Upper lobe of left lung (tissue), 4 donors: Measurements from ENCODE around the gene TAF1D.
"Not testable (repeated sequence)": the region's sequence is repeated elsewhere in the genome, so short reads cannot be mapped to it uniquely, and the experiment has no call there.

Experiments used
- EP300 ChIP-seq, 4 donors: sonication (generic); formaldehyde crosslinking; IDR thresholded peaks; one replicate each; pipeline ENCODE4 v1.5.1; 2017; ENCODE audit warnings: antibody characterized with exemption in 4 of 4, control low read depth in 2 of 4
- TF ChIP-seq, protein P1 (sequence below), 6 experiments: fragments of 450-650 bp in 4 of 6; fragments of 200-600 bp in 2 of 6; sonication (generic) in 2 of 6; IDR thresholded peaks; one replicate each; pipeline ENCODE4 v1.5.1; 2016 to 2019; ENCODE audit warnings: antibody characterized with exemption in 6 of 6

DNA sequence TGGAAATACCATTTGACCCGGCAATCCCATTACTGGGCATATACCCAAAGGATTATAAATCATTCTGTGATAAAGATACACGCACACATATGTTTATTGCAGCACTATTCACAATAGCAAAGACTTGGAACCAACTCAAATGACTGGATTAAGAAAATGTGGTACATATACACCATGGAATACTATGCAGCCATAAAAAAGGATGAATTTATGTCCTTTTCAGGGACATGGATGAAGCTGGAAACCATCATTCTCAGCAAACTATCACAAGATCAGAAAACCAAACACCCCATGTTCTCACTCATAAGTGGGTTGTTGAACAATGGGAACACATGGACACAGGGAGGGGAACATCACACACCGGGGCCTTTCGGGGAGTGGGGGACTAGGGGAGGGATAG is 17.8 kb upstream of the TAF1D start:
- TF ChIP-seq, protein P1, sequence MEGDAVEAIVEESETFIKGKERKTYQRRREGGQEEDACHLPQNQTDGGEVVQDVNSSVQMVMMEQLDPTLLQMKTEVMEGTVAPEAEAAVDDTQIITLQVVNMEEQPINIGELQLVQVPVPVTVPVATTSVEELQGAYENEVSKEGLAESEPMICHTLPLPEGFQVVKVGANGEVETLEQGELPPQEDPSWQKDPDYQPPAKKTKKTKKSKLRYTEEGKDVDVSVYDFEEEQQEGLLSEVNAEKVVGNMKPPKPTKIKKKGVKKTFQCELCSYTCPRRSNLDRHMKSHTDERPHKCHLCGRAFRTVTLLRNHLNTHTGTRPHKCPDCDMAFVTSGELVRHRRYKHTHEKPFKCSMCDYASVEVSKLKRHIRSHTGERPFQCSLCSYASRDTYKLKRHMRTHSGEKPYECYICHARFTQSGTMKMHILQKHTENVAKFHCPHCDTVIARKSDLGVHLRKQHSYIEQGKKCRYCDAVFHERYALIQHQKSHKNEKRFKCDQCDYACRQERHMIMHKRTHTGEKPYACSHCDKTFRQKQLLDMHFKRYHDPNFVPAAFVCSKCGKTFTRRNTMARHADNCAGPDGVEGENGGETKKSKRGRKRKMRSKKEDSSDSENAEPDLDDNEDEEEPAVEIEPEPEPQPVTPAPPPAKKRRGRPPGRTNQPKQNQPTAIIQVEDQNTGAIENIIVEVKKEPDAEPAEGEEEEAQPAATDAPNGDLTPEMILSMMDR (IDR thresholded peaks at IDR 0.05), result not testable (repeated sequence)
- not testable (repeated sequence) for TF ChIP-seq EP300 (IDR thresholded peaks at IDR 0.05)
